ENCODE results near the gene ARHGEF39.

- no peak for TF ChIP-seq CTCF (conservative IDR thresholded peaks at IDR 0.05)
- no peak for TF ChIP-seq ZFX (IDR thresholded peaks at IDR 0.05)
Measured at GRCh38 chr9:35657546-35658136, 7.4 kb downstream of the ARHGEF39 start, which contains the start of gene RMRP.
